Endometrial microvascular endothelial cells (primary cell): ENCODE results near the gene PDZD2. TPM values are rescaled to one million over a fixed set of nuclear protein-coding genes. Genes with fewer than 3 reads are reported as not detected.

Experiments used
- in situ Hi-C: cut with HindIII; loops from 2 replicates; pipeline ENCODE4 v1.10.0; 2017; ENCODE audit warnings: low sequenced_read_pairs, low pct_unique_long_range_greater_than_20kb; ENCODE audit errors: inconsistent ontology term
- total RNA-seq: library from RNA; depleted of rRNA; stranded (reverse); fragments of >200 nt; gene quantifications from one replicate; pipeline ENCODE4 v1.2.3, GENCODE V29; 2015; ENCODE audit errors: inconsistent ontology term

PDZD2 gene
- total RNA-seq, 1 donor from 2014 or later = 5.4 TPM

DNA sequence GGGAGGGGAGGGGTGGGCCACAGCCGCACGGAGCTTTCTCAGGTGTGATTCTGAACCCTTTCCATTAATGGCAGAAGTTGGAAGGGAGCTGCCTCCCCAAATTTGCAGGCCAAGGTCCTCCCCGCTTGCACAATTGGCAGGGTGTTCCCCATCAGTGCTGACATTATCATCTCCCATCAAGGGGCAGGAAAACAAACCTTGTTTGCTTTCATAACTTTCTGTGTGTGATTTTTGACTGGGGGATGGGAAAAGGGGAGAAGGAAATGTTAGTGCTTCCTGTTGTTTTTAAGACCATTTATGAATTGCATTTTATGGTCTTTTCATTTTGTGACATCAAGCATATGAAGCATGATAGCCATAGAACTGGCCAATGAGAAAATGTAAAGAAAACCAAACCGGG lies 292.9 kb downstream of the PDZD2 start:
- in situ Hi-C loops = no loop called here

DNA sequence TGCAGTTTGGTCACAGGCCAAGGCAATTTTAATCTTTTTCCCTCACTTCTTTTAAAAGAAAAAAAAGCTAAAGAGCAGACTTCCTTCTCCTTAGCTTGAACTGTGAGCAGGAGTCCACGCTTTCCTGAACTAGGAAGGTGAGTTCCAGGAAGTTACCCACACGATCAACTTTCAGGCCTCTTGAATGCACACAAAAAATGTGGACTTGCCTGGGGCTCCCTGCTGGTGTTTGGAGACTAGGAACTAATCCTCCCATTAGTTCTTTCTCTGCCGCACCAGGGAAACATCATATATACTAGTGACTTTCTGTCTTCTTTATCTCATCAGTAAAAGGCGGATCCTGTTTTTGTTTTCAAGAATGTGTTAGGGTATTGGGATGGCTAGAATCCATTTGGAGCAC lies 295.2 kb downstream of the PDZD2 start:
- in situ Hi-C loops = no loop called here

DNA sequence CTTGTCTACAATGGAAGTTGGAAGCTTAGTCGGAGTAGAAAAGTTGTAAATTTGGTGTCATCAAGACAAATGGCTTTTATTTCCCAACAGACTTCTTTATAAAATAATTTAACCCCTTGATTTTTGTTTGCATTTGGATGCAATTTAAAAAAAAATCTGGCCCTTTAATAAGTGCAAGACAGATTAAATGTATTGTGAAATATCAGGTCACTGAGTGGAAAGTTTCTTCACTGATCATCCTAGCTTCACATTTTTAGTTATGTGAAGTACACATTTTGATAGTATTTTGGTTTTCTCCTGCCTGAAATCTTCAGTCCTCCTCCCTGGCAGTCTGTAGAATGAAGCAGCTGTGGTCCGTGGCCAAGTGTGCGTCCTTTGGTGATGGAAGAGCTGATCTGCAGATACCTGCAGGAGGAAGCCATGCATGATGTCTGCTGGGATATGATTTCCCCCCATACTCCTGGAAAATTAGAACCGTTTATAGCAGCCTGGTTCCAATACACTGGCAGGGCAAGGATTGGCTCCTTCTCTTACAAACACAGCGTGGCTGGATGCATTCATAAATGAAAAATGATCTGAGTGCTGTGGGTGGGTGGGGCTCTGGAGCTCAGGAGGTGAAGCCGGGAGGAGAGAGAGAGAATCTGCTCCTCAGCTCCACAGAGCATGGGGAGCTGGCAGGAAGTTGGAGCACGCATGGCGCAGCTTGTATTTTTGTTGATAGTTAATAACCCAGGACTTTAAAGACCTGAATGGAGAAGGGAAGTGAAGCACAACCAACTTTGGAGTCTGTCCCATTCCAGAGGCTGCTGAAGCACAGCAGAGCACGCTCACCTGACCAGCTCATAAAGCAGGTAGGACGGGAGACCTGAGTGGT lies 296.8 kb downstream of the PDZD2 start:
- in situ Hi-C loops = no loop called here

DNA sequence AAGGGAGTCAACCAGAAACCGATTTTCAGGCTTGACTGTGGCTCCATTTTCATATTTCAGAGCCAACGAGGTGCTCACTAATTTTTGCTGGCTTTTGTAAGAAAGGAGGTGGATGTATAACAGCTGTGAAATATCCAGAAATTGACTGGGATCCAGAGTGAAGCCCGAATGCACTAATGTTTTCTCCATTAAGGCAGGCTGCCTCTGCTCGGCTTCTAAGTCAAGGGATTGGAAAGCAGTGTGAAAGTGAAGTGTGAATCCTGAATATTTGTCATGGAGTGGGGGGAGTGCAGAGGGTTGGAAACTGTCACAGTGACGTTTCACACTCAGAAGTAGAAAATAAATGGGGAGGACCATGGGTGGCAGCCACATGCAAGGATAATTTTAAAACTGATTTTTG lies 297.8 kb downstream of the PDZD2 start:
- in situ Hi-C loops = no loop called here

DNA sequence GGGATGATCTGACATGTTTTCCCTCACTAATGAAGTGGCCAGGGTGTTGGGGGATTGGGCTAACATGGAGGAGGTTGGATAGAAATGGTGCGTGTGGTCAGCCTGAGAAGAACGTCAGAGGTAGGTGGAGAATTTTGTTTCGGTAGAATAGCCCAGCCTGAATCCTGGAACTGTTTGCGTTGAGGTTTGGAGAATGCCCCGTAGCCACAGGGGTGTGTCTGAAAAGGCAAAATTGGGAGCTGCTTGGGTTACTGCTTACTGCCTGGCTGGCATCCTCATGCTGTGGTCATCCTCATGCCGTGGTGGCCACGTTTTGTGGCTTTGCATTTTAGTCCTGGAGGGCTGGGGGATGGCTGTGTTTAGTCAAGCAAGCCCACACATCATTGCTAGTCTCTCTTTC lies 298.3 kb downstream of the PDZD2 start:
- in situ Hi-C loops = no loop called here

DNA sequence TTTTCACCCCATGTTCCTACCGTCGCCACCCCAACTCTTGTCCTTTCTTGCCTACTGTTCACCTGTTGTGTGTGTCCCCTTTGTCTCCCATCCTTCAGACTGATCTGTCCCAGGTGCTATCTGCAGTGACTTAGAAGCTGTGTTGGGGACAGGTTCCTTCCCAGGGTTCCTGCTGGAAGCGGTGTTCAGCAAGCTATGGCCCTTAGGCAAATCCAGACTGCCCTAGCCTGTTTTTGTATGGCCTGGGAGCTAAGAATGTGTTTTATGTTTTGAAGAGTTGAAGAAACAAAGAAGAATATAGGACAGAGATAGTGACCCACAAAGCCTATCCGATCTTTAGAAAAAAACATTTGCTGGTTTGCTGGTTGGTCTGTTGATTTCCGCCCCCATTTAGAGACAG lies 298.8 kb downstream of the PDZD2 start:
- in situ Hi-C loops = no loop called here

DNA sequence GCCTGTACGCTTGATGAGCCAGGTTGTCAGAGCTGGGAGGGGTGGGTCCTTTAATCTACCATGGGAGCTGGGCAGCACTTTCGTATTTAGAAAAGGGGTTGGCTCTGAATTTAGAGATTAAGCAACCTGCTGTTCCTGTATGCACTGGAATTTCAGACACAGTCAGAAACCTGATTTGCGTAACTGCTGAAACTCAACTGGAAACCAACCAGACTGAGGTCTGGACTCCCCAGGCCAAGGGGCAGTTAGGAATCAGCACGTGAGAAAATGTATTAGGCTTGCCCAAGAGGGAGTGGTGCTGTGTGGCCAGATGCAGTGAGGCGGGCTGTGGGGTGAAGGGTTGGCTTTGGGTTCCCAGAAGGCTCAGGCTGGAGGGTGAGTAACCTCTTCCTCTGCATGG lies 300.2 kb downstream of the PDZD2 start:
- in situ Hi-C loops = no loop called here

DNA sequence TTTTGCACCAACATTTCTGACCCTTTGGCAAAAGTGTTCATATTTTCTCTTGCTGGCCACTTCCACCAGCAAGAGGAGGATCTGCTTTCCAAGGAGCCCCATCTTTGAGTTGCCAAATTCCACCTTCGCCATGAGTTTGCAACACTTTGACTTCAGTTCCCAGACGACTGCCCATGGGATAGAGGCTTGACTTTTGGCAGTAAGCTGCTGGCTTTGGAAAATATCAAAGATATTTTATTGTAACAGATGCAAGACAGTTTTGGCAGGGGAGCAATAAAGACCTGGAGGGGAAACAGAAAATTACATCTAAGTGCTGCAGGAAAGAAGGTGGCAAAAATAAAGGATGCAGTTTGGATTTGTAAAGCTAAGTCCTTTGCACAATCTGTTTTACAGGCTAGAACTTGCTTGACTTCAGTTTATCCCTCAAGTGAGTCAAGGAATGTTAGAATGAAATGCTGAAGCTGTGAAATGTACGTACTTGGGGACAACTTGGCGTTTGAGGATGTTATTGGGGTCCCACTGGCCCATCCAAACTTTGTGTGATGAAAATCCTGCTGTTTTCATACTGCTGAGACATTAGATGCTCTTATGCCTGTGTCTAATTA lies 302.3 kb downstream of the PDZD2 start:
- in situ Hi-C loops = no loop called here

DNA sequence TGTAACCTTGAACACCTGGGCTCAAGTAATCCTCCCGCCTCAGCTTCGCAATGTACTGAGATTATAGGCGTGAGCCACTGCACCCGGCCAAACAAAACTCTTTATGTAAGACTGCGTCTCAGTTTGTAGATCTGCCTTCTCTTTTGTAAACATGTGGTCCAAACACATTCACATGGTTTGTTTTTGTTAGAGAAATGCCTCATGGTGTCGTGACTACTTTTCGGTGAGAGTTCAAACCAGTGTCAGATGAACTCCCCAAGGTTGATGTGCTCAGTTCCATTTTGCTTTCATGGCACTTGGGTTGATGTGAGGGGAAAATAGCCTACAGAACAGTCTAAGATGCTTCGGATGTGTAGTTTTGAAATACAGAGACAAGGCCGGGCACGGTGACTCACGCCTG lies 303.6 kb downstream of the PDZD2 start:
- in situ Hi-C loops = no loop called here

DNA sequence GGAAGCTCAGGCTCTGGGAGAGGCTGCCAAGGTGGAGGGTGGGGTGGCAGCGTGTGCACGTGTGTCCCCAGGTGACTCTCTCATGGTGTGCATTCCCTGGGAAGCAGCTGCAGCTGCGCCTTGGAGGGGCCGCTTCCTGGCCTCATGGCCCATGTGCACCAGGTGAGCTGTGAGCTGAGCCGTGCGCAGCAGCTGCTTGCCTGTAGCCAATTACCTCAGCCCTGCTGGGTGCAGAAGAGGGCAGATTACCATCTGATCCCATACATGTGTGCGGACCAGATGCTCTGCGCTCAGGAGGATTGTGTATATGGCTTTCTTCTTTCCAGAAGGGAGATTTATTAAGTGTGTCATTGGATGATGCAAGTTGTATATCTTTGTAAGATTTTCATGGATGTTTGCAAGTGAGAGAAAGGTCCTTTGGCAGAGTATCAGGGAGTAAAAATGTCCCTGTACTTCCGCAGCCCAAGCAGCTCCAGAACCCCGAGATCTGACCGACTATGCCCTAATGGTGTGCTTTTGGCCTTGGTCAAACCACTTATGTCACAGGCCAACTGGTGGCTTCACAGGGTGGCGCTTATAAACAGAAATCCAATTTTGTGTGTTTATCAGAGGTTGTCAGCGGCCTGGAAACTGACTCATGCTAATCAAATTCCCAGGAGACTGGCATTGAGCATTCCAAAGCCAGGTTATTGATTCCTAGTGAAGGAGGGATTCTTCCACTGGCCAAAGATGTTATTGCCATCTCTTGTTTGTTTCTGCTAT lies 305.9 kb downstream of the PDZD2 start:
- in situ Hi-C loops = no loop called here

DNA sequence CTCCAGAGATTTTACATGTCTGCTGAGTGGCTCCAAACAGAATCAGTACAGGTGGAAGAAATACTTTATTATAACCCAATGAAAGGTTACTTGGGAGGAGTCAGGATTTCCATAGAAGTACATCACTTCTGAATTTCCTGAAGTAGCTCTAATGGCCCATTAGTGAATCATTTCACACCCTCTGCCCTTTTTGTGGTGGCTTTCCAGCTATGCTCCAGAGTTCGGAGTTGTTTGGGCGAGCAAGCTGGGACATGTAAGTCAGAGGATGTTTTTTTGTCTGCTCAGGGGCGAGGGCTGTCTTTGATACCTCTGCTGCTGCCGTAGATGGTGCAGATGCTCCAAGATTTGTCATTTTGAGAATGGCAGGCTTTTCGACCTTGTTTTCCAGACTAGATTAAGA lies 309.1 kb downstream of the PDZD2 start:
- in situ Hi-C loops = no loop called here

DNA sequence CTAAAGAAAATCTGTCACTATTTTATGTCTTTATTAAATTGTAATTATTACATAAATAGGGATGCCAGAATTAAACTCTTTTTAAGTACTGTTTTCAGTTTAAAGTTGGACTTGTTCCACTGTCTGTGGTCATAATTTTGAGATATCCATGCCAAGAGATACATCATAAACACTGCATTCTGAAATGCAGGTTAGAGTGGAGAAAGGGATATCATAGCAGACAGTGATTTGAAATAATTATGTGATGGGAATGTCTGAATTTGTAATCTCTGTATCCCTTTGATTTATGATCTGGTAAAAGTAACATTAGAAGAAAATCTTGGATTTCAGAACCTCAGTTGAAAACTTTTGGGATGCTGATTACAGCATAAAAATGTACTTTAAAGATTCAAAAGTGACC lies 313.1 kb downstream of the PDZD2 start:
- in situ Hi-C loops = no loop called here

DNA sequence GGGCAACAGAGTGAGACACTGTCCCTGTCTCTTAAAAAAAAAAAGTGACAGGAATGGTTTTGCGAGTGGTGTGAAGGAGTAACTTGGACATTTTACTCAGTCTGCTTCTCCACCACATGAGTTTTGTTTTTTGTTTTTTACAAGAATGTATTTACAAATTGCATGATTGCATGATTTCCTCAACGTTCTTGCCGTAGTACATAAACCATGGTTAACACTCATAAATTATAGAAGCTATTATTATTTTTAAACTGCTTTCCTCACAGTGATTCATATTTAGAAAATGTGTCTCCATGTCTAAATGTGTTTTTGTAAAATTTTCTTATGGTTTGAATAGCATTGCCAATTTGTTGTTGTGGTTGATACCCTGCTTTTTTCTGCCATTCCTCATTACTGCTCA lies 315.2 kb downstream of the PDZD2 start:
- in situ Hi-C loops = no loop called here

DNA sequence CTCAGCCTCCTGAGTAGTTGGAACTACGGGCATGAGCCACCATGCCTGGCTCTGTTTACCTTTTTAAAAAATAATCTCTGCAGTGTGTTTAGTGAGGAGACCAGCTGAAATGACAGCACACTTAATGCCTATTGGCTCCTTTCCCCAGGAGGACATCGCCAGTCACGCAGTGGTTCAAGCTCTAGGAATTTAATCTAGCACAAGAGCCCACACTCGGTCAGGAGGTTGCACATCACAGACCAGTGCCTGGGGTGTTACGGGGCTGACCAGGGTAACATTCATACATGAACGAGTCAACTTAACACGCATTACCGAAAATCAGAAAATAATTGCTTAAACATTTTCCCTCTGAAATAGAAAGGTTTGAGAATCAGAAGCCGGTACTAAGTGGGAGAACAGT lies 318.2 kb downstream of the PDZD2 start:
- in situ Hi-C loops = no loop called here

DNA sequence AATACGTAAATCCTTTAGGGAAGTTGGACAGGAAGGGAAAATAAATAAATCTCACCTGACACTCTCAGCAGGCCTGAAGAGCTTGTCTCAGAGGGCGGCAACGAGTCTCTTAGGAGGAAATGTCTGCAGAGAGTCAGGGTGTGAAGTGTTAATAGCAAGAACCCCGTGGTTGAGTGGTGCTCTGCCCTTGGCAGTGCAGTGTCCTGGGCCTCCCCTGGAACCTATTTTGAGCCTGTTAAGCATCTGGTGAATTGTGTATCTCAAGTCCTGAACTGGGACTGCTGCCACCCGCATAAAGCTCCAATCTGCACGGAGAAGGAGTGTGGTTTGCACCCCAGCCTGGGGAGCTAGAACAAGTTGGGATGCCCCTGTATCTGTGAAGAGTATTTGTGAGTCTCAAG lies 323.4 kb downstream of the PDZD2 start:
- in situ Hi-C loops = no loop called here

DNA sequence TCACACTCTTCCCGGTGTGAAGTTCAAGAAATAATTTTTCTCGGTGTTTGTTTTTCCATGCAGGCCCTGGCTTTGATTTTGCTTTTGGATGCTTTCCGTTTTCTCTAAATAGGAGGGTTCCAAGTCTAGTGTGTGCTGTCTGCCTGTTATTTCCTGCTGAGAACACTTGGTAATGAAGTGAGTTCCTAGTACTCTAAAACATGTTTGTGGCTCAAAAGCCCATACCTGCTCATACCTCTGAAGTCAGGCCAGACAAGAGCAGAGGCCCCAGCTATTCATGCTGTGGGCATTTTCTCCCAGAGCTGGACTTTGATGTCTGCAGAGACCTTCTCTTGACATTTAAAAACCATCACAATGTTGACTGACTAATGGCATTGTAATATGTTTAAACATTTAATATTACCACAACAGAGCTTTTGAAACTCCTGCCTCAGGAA lies 324.0 kb downstream of the PDZD2 start:
- in situ Hi-C loops = no loop called here

DNA sequence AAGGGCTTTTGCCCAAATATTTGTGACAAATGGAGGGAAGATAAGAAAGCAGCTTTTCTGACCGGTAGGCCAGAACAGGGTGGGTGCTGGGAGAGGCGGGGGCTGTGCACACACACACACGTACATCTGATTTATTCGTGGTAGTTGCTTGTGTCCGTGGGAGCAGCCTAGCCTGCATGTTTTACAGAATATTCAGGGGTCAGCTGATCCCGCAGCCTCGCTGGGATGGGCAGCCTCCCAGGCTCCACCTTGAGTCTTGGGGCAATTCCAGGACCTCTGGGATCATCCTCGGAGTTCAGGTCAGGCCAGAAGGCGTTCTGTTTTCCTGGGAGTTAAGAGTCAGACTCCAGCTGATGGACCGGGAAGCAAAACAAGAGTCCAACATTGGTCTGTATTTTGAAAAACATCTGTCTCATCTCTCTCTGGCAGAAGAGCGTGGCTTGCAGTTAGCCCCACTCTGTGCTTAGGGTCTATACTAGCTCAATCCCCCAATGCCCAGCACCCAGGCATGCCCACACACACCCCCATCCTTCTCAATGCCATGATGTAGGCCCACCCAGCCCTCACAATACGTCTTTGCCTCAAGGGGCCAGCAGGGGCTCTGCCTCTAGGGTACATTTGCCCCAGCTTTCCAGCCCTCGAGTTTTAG lies 324.6 kb downstream of the PDZD2 start:
- in situ Hi-C loops = no loop called here

DNA sequence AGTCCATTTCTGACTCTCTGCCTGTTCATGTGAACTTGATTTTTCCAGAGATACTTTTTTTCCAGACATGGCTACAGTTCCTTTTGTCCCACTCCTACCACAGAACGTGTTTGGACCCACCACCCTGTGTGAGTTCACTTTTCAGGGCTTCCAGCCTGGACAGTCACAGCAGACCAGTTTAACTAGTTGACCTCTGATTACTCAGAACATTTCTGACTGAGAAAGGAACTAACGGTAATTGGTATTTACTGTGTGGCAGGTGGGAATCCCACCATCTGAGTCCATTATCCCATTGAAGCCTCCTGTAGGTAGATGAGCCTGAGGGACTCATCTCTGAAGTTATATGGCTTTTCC lies 325.1 kb downstream of the PDZD2 start:
- in situ Hi-C loops = no loop called here

DNA sequence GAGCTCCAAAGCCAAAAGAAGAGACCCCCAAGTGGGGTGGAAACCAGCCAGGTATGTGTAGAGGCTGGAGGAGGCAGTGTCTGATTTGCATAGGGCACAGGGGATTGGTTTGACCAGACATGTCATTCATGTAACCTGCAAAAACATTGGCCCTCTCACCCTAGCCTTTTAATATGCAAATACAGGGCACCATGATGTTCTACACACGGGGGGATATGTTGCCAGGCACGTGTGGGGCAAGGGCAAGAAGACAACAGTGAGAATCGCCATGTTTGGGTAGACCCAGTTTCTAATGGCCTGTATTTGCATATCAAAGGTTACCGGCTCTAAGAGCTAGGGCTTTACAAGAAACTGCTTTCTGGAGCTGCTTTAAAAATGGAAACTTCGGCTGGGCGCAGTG lies 326.3 kb downstream of the PDZD2 start:
- in situ Hi-C loops = no loop called here

DNA sequence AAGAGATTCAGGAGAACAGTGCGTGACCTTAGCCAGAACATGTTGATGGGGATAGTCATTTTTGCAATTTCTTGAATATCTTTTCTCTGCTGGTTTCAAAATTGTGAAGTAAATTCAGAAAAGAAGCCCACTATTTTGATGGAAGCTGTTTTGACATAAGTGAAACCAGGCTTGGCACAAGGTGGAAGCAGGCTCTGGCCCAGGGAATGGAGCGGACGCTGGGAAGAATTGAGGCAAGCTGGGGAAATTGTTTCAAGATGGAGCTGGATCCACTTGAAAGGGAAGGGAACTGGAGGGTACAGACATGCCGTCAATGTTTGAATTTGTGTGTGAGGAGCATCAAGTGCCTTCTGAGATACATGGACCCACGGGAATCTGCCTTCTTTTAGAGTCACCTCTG lies 328.0 kb downstream of the PDZD2 start:
- in situ Hi-C loops = no loop called here
